ENCODE measurements around the gene USP20.
A peak's percentile ranks its signal among the peaks of the same experiment; 100 is the strongest.

USP20 gene

DNA sequence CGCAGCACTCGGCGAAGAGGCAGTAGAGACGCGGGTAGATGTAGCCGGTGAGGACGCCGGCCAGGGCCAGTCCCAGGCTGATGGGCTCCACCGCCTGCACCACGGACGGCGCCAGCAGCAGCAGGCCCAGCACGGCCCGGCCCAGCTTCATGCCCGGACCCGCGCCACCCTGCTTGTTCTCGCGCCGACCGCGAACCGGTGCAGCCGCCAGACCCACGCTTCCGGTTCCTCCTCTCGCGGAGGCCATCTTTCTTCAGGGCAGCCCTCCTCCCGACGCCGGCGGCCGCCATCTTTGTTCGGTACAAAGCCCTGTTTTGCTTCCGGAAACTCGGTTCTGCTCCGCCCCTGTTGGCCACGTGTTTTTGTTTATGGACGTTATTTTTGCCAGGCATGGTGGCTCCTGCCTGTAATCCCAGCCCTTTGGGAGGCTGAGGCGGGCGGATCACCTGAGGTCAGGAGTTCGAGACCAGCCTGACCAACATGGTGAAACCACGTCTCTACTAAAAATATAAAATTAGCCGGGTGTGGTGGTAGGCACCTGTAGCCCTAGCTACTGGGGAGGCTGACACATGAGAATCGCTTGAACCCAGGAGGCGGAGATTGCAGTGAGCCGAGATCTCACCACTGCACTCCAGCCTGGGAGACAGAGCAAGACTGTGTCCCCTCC lies 11.2 kb upstream of the USP20 start, which contains the start of gene TOR1A:
TOR1A (minus strand) TSS at position 202 of the 667 bp plus-strand sequence; CDS start at position 151, 51 bp downstream.
- DNase-seq = peak; percentile 96

DNA sequence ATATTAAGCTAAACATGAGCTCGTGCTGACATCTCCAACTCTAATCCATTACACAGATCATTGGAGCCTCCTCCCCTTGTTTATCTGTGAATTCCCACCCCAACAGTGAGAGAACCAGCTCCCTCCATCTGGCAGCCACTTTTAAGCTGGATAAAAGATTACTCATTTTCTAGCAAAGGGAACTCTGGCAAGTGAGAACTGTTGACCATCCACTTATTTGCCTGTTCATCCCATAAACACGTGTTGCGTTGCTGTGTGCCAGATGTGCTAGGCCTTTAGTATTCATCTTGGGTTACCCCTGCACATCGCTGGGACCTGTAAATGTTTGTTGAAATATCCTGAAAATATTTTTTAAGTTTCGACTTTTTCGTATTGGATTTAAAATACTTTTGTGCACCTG lies 8.9 kb upstream of the USP20 start:
- no peak for DNase-seq

GRCh38 chr9:129826759-129827158 lies 8.5 kb upstream of the USP20 start:
- DNase-seq = no peak

DNA sequence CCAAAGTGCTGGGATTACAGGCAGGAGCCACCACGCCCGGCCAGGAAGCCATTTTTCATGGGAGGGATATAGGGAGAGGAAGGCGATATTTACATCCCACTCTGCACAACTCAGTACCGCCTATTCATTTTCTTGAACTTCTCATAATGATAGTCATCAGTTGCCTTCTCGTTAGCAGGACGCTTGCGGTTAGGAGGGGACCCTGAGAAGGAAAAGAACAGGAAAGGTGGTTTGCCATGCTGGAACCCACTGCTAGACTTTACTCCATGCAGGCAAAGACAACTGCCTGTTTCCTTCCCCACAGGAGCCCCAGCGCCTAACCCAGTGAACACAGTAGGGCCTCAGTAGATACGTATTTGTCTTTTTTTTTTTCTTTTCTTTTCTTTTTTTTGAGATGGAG lies 7.2 kb upstream of the USP20 start:
- DNase-seq = no peak

DNA sequence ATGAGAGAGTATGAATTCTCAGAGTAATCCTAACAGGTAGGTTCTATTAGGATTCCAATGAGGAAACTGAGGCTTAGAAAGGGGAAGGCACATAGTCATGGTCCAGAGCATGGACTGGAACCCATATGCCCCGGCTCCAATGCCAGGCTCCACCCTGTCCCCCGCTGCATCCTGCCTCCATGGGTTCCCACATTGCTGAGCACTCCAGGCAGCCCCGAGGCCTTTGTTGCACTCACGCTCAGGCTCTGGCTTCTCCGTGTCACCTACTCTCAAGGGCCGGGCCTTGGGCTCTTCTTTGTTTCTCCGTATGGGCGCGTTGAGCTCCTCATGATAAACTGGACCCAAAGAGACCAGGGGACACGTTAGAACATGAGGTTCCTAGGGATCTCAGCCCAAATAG lies 6.3 kb upstream of the USP20 start:
- no peak for DNase-seq

GRCh38 chr9:129832982-129833381 lies 2.3 kb upstream of the USP20 start:
- DNase-seq = no peak

GRCh38 chr9:129834489-129835127 lies 650 bp upstream of the USP20 start:
- DNase-seq = peak; percentile 59

DNA sequence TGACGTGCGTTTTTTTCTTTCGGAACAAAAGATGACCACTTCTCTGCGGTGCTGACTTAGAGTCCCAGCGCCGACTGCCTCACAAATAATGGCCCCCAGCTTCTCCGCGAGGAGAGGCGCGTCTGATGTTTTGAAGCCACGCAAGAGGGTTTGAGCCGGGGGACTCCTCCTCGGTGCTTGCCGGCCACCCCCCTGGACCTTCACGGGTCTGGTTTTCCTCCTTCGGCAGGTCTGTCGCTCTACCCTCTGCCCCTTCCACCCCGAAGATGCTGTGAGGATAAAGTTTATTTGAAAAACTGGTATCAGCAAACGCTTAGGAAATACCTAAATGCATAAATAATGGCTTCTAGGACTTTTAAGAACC lies 584 bp downstream of the USP20 start:
- DNase-seq = no peak

- peak; percentile 59 for DNase-seq
These were observed 1.2 kb downstream of the USP20 start for GRCh38 chr9:129836311-129837007.

DNA sequence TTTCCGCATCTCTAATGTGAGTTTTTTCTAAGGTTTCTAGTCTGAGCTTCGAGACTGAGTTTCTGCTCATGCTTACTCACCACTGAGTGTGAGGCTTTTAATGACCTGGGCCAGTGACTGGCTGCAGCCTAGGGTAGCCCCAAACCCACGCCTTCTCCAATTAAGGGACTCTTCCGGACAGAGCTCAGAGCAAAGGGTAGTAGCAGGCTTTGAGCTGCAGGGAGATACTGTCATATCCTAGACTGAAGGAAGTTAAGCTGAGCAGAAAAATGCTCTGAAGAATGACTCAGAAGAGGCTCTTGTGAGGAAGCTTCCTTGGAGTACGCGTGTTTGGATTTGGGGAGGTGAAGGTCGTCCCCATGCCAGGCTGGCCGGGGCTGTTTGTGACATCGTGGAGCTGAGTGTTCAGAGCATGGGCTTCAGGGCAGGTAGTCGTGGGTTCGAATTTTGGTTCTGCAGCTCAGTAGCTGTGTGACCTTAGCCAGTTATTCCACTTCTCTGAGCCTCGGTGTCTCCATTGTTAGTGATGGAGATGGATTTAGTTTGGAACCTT lies 3.5 kb downstream of the USP20 start:
- DNase-seq = peak; percentile 69

GRCh38 chr9:129839324-129840023 lies 4.2 kb downstream of the USP20 start:
- DNase-seq = peak; percentile 28

- DNase-seq = no peak
These were observed 4.8 kb downstream of the USP20 start for GRCh38 chr9:129840034-129840433.

GRCh38 chr9:129841071-129841470 lies 5.8 kb downstream of the USP20 start:
- no peak for DNase-seq

DNA sequence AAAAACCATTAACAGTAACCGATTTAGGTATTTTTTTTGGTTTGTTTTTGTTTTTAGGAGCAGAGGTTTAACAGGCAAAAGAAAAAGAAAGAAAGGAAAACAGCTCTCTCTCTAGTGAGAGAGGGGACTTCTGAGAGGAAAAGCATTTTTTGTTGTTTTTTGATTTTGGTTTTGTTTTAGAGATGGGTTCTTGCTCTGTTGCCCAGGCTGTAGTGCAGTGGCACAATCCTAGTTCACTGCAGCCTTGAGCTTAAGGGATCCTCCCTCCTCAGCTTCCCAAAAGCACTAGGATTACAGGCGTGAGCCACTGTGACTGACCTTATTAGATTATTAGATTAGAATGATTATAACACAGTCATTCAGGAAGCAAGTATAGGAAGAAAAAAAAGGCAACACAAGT lies 10.1 kb downstream of the USP20 start:
- no peak for DNase-seq

GRCh38 chr9:129848712-129849441 lies 13.6 kb downstream of the USP20 start:
- no peak for DNase-seq

- no peak for DNase-seq
These were observed 14.6 kb downstream of the USP20 start for GRCh38 chr9:129849901-129850300.

DNA sequence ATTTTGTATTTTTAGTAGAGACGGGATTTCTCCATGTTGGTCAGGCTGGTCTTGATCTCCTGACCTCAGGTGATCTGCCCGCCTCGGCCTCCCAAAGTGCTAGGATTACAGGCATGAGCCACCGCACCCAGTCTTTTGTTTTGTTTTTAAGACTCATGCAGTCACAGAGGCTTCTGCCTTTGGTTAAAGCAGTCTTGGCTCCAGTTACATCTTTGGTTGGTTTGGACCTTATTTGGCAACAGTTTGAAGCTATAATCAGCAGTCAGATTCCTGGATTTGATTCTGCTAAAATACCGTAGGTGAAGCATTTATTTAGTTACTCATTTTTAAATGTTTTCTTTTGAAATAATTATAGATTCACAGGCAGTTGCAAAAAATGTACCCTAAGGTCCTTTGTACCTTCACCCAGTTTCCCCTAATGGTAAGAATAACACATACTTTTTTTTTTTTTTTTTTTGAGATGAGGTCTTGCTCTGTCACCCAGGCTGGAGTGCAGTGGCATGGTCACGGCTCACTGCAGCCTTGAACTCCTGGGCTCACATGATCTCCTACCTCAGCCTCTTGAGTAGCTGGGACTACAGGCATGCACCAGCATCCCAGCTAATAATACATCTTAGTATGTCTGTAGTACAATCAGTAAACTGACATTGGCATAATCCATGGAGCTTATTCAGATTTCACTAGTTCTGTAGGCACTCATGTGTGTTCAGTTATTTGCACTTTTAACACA lies 15.7 kb downstream of the USP20 start:
- no peak for DNase-seq

DNA sequence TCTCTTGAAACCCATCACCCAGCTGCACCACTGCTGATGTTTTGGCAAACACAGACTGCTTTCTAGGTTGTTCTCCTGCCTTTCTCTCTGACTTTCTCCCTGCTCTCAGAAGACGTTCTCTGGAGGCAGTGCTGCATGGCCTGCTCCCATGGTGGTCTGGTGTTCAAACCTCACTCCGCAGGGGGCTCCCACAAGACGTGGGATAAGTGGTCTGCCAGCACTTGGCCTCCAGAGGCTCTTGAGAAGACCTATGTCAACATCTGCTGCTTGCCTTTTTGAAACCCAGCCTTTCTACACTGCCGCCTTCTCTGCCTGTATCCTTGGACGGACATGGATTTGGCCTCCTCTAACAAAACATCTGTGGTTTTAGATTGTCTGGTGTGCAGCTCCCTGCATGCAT lies 16.6 kb downstream of the USP20 start:
- no peak for DNase-seq

GRCh38 chr9:129852579-129852978 lies 17.3 kb downstream of the USP20 start:
- DNase-seq = no peak

- no peak for DNase-seq
These were observed 18.4 kb downstream of the USP20 start for GRCh38 chr9:129853614-129854013.

- no peak for DNase-seq
These were observed 19.4 kb downstream of the USP20 start for GRCh38 chr9:129854588-129855110.

DNA sequence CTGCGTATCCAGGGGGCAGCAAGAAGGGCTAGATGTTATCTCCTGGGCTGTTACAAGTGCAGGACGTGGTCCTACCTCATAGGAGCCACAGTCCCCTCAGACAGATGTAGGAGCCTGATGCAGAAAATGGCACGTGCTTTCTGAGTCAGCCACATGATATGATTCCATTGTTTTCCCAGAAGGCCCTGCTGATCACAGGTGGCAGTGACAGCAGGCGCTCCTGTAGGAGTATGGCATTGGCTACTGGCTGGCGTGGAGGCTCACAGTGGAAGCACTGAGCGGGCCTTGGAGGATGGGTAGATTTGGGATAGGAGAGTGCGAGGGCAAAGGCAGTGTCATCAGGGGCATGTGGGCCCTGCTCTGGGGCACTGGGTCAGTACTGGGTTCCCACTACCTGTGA lies 21.9 kb downstream of the USP20 start:
- DNase-seq = no peak
